ENCODE data around the gene PDGFD.

The PDGFD gene

DNA sequence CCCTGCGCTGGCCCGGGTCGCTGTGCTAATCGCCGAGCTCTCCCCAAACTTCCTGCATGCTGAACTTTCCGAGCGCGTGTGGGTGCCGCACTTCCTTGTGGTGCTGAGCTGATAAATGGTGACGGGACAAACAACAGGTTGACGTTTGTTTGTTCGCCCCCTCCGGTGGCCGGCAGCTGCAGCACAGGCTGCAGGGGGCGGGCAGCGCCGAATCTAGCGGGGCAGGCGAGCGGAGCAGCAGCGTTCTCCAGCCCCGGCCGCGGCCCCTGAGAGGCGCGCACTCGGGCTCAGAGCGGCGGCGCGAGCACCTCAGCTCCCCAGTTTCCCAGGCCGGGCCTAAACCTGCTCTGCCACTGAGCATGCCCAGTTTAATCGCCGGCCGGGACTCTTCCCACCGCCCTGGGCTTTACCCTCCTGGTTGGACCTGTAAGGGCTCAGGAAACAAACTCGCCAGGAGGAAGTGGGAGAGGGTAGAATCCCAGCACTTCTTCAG is at the start of gene PDGFD:
PDGFD (minus strand) TSS at position 120 of the 493 bp plus-strand sequence.
- no peak for DNase-seq

GRCh38 chr11:104206936-104207335 is 43.0 kb upstream of the PDGFD start:
- DNase-seq, result no peak

DNA sequence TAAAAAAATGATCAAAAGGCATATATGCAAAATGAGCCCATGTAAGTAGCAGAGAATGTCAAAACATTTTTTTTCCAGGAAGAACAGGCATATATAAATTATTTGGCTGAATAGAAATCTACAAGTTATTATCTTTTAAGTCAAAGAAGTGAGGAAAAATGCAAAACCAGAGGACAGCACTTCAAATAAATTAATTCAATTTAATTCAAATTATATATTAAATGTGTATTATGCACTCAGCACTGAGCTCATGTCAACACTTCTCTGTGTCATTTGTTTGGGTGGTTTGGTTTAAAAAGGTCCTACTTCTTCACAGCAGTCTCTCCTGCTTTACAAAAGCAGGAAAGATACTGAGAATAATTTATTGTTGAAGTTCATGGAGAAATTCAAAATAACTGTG is 41.9 kb upstream of the PDGFD start:
- DNase-seq, result no peak

DNA sequence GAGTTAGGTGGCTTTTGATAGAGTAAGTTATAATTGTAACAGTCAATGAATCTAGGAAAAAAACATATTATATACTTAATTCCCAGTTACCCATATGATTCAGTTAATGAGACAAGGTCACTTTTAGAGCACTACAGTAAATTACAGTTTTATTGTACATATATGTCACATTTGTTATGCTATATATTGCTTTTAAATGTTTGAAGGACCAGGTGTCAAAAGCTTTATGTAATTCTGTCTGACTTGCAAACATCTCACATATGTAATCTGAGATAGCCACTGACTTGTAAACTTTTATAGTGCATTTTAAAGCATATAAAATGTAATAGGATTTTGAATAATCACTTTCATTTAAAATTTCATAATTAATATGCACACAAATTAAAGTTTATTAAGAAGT is 36.7 kb upstream of the PDGFD start:
- no peak for DNase-seq

- DNase-seq, result no peak
These were observed 35.1 kb upstream of the PDGFD start for GRCh38 chr11:104199053-104199452.

- no peak for DNase-seq
These were observed 34.6 kb upstream of the PDGFD start for GRCh38 chr11:104198576-104198975.

- no peak for DNase-seq
These were observed 27.2 kb upstream of the PDGFD start for GRCh38 chr11:104191124-104191523.

GRCh38 chr11:104183593-104183992 is 19.6 kb upstream of the PDGFD start:
- no peak for DNase-seq

DNA sequence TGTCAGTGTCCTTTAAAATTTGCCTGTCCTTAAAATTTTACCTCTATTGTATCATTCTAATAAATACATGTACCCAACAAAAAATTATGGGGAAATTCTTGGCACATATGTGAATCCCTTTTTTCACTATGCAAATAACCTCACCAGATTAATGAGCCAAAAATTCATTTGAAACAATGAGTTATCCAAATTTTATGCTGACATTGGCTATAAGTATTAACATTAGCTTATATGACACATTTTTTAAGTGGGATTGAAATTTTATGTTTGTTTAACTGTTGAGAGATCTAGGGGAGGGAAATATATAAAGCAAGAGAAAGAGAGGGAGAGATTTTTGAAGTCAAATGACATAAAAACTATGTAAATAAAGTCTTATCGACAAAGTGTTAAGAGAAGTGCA is 11.8 kb upstream of the PDGFD start:
- no peak for DNase-seq

- no peak for DNase-seq
These were observed 5.1 kb upstream of the PDGFD start for GRCh38 chr11:104169091-104169490.

- no peak for DNase-seq
These were observed 1.1 kb upstream of the PDGFD start for GRCh38 chr11:104165014-104165413.

- no peak for DNase-seq
These were observed 583 bp downstream of the PDGFD start for GRCh38 chr11:104163100-104164027.

- no peak for DNase-seq
These were observed 2.0 kb downstream of the PDGFD start for GRCh38 chr11:104161751-104162450.

DNA sequence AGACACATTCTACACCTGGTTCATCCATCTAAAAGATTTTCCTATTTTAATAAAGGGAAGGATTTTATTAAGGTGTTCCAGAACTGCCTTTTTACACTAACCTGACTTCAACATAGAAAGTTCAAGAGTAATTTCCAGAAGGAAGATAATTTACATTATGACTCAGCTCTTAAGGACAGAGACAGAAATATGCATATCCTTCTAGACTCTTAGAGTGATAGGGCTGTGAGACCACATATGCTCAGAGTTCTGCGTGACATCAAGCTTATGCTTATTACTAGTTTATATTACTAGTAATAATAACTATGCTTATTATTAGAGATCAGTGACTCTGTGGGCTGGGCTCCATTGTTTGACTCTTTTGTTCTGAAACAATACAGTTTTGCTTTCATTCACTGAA is 4.6 kb downstream of the PDGFD start:
- no peak for DNase-seq

- no peak for DNase-seq
These were observed 8.6 kb downstream of the PDGFD start for GRCh38 chr11:104155375-104155774.

- no peak for DNase-seq
These were observed 9.7 kb downstream of the PDGFD start for GRCh38 chr11:104154296-104154695.

- DNase-seq, result no peak
These were observed 10.9 kb downstream of the PDGFD start for GRCh38 chr11:104152941-104153505.

DNA sequence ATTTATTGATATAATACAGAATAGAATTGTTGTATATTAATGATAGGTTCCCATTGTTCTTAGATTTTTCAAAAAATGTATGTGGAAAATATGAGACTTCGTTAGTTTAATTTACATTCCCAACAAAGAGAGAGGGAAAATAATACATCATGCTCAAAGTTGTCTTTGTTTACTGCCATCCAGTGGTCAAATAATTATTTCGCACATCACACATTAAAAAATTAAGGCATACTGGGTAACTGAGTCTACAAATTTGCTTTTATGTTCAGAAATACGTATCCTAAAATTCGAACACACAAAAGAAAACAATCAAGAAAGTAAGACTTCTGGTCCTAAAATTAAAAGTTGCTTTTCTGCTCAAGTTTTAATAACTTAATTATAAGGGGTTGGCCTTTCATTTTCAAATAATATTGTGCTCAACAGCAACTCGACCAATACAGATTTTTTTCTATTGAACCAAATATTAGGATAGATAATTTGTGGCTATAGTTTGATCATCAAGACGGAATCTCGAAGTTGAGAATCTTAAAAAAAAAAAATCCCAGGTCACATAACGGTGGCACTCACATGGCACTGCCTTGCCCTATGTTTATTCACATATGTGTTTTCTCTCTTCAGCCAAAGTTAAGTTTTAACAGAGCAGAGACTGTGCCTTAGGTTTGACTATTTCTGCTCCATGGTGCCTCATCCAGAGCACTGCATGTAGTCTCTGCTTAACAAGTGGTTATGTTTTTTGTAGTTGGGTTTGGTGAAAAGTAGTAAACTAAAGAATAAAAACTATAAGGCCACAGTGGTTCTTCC is 12.3 kb downstream of the PDGFD start:
- DNase-seq, result no peak

DNA sequence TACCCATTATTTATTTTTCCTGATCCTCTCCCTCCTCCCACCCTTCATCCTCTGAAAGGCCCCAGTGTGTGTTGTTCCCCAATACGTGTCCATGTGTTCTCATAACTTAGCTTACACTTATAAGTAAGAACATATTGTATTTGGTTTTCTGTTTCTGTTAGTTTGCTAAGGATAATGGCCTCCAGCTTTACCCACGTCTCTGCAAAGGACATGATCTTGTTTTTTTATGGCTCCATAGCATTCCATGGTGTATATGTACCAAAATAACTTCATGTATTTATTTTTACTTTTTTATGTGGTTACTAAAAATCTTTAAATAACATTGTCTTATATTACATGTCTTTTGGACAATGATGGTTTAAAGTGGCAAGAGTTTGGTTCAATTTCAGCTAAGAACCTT is 15.2 kb downstream of the PDGFD start:
- DNase-seq, result no peak

- no peak for DNase-seq
These were observed 15.9 kb downstream of the PDGFD start for GRCh38 chr11:104148074-104148473.

DNA sequence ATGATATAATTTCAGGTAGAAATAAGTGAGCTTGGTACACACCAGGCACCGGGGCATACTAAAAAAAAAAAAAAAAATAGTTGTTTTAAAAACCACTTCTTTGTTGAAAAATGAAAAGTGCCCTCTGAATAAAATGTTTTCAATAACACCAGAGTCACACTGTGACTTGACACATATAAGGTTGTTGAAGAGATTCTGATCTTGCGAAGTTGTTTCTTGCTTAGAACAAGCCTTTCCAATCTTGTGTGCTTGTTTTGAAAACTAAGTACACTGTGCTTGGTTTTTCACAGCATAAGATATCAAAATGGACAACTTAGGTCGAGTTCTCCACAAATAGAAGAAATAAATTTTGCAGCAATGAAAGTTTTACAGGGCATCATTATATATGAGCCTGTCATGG is 17.0 kb downstream of the PDGFD start:
- DNase-seq, result no peak

DNA sequence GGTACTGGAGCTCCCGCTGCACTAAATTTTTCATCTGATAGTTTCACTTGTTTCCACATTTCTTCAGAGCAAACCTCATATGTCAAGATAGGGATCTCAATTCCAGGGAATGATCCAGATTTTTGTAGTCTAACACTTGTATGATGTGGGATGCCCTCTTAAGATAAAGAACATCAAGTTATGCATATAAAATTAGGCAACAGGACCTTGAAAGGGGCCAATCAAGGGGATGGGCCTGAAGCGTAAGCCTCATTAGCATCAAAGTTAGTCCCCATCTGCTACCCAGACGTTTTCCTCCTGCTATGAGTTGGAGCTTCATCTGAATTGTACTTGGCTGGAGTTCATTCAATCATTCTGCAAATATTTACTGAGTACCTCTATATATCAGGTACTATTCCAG is 17.5 kb downstream of the PDGFD start:
- DNase-seq, result no peak

- no peak for DNase-seq
These were observed 18.9 kb downstream of the PDGFD start for GRCh38 chr11:104145062-104145461.

Measured in SIG-M5 (cell line).